ENCODE data around the gene COLEC11. TPM values are rescaled to one million over a fixed set of nuclear protein-coding genes. Genes with fewer than 3 reads are reported as not detected.

Gene COLEC11
- total and polyA plus RNA-seq, 9 of the 15 experiments (the other 6 are each of a cell fraction or from before 2014, with no cell fraction given), result 0.32 to 4.3 (median 1.8) TPM

DNA sequence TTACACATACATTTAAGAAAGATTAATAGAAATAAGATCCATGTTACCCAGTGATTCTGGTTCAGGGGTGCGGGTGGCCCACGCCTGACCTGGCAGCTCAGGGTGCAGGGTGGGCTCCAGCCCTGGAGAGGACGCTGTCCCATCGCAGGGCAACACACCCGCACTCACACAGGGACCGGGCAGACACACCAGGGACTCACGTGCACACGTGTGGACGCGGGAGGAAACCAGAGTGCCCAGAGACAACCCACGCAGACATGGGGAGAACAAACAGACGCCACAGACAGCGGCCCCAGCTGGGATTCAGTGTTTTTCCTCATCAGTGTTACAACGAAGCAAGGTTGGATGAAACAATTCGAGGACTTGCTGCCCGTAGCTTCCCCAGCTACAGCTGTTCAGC is 54.7 kb downstream of the COLEC11 start:
- no TSS peak for BruUV-seq (replicated peaks)
- H3K9me1 ChIP-seq (ENCODE audit: control insufficient read depth, insufficient read depth, low read length), result no peaks in the 10 kb centered on the region
- H3K36me3 ChIP-seq (ENCODE audit: control insufficient read depth, insufficient read depth, low read length), result no peaks in the 10 kb centered on the region
- H3K79me2 ChIP-seq (ENCODE audit: control insufficient read depth, insufficient read depth, low read length), result no peaks in the 10 kb centered on the region
- TF ChIP-seq BHLHE40 (IDR thresholded peaks at IDR 0.05; ENCODE audit: low read length), result peak; percentile 42
- TF ChIP-seq ZNF239 (CRISPR knock-in tag; IDR thresholded peaks at IDR 0.05), result no peak
- no peak for TF ChIP-seq POLR2G (IDR thresholded peaks at IDR 0.05; ENCODE audit: low read depth, low read length)
- no peak for TF ChIP-seq ZNF75A (CRISPR knock-in tag; IDR thresholded peaks at IDR 0.05)
- POLR2A ChIA-PET, result no interaction called here
- H3K27me3 ChIP-seq (ENCODE audit: control insufficient read depth in 2 of 2, insufficient read depth in 2 of 2, low read length in 2 of 2), result peaks cover 47 to 92% of the 10 kb centered on the region in 2 experiments
- no peak overlapping the region for H3K9ac ChIP-seq (ENCODE audit: insufficient read depth in 1 of 2, low read depth in 2 of 2, low read length in 2 of 2)
- DNase-seq (ENCODE audit: extremely low read depth in 1 of 4, low spot score in 3 of 4), result no peak
- intact Hi-C loops (cut with micrococcal nuclease) (no loop called here), in situ Hi-C loops (cut with MboI) (no loop called here)
- no peak overlapping the region for H3K4me3 ChIP-seq
- H4K20me1 ChIP-seq (replicated peaks; ENCODE audit: control insufficient read depth, insufficient read depth, low read length), result peaks cover 16% of the 10 kb centered on the region
- H2AFZ ChIP-seq (ENCODE audit: low read depth, low read length), result no peak overlapping the region
- peaks cover 0 to 25% of the 10 kb centered on the region in 2 experiments; a peak in 3 of 5 replicates for H3K4me1 ChIP-seq (replicated peaks in 1 of 2; ENCODE audit: control insufficient read depth in 2 of 2, insufficient read depth in 2 of 2, low read length in 2 of 2)
- 13% methylated on average over 15 of the region's 16 CpGs for WGBS (ENCODE audit: insufficient coverage, low coverage, missing lambda C conversion rate)
- no peak overlapping the region for H3K4me2 ChIP-seq (ENCODE audit: insufficient read depth, low read length)
- no peak for ATAC-seq
- FAIRE-seq, result no peak
- CTCF ChIA-PET (ENCODE audit: low intra/inter-chr PET ratio), result no interaction called here
- no peaks in the 10 kb centered on the region for H3K9me3 ChIP-seq (replicated peaks; ENCODE audit: control insufficient read depth, insufficient read depth, low read depth, low read length)
- H3K27ac ChIP-seq (ENCODE audit: extremely low read depth, low read depth, low read length), result no peak overlapping the region

DNA sequence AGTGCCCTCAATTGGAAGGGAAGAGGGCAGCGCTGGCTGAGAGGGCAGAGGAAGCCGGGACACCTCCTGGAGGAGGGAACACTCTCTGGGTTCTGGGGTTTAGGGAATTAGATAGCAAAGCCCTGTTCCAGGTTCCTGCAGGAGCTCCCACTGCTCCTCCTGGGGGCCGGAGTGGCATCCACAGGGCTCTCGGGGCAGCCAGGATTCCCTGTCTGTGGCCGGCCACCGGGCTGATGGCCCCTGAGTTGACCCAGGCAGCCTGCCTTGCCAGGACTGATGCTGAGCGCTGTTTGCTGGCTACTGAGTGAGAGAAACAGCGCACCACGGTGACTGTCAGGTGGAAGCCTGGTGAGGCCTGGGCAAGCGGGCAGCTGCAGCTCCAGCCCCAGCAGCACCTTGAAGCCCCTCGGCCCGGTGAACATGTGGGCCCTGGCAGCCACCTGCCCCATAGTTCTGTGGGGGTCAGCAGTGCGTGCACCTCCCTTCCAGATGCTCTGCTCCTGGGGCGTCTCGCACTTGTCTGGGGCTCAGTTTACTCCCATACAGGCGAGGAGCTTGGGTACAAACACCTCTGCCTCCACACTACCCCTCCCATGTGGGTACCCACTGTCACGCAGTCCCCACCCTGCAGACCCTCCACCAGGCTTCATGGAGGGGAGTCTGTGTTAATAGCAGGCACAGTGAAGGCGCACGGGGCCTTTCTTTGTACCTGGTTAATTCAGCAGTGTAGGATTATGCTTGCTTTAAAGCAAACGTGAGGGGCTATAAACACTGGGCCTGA is 55.4 kb downstream of the COLEC11 start:
- H3K9me3 ChIP-seq (replicated peaks; ENCODE audit: control insufficient read depth, insufficient read depth, low read depth, low read length), result no peaks in the 10 kb centered on the region
- 17% methylated on average over 18 of the region's 20 CpGs for WGBS (ENCODE audit: insufficient coverage, low coverage, missing lambda C conversion rate)
- H3K4me2 ChIP-seq (ENCODE audit: insufficient read depth, low read length), result no peak overlapping the region
- 0 out of 4 replicates have a peak overlapping the region, but pooled peaks of 1 of the 2 experiments have one; percentile 18 for H3K9ac ChIP-seq (ENCODE audit: insufficient read depth in 1 of 2, low read depth in 2 of 2, low read length in 2 of 2)
- no peak overlapping the region for H3K4me3 ChIP-seq
- ATAC-seq (no peak; the same call in 1 of the 3 replicates), FAIRE-seq (no peak), DNase-seq (ENCODE audit: extremely low read depth in 1 of 4, low spot score in 3 of 4) (no peak)
- H3K27ac ChIP-seq (ENCODE audit: extremely low read depth, low read depth, low read length), result no peak overlapping the region
- no TSS peak for BruUV-seq (replicated peaks)
- no peak overlapping the region for H2AFZ ChIP-seq (ENCODE audit: low read depth, low read length)
- ChIA-PET CTCF (ENCODE audit: low intra/inter-chr PET ratio) (interaction anchor here (0.7 to 1.1 kb wide), 2 partner anchors 28 to 188 kb away, joined by 3 read pairs; no protein-coding TSS in a partner anchor), POLR2A (no interaction called here)
- H3K27me3 ChIP-seq (ENCODE audit: control insufficient read depth in 2 of 2, insufficient read depth in 2 of 2, low read length in 2 of 2), result peaks cover 49 to 92% of the 10 kb centered on the region in 2 experiments
- in situ Hi-C loops (cut with MboI), result loop anchor here (10.0 to 25.0 kb wide), 3 partner anchors 156 to 1538 kb away; no protein-coding TSS in a partner anchor
- peaks cover 0 to 25% of the 10 kb centered on the region in 2 experiments; a peak in 3 of 5 replicates for H3K4me1 ChIP-seq (replicated peaks in 1 of 2; ENCODE audit: control insufficient read depth in 2 of 2, insufficient read depth in 2 of 2, low read length in 2 of 2)
- no peaks in the 10 kb centered on the region for H3K9me1 ChIP-seq (ENCODE audit: control insufficient read depth, insufficient read depth, low read length)
- no peaks in the 10 kb centered on the region for H3K79me2 ChIP-seq (ENCODE audit: control insufficient read depth, insufficient read depth, low read length)
- no peaks in the 10 kb centered on the region for H3K36me3 ChIP-seq (ENCODE audit: control insufficient read depth, insufficient read depth, low read length)
- TF ChIP-seq FOXK2 (conservative IDR thresholded peaks at IDR 0.05 in 1 of 2, IDR thresholded peaks at IDR 0.05 in 1 of 2; ENCODE audit: low read depth in 2 of 2), result no peak
- TF ChIP-seq, protein P1, sequence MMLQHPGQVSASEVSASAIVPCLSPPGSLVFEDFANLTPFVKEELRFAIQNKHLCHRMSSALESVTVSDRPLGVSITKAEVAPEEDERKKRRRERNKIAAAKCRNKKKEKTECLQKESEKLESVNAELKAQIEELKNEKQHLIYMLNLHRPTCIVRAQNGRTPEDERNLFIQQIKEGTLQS (IDR thresholded peaks at IDR 0.05), result no peak
- TF ChIP-seq, protein P1 (CRISPR knock-in tag; conservative IDR thresholded peaks at IDR 0.05), result no peak
- TF ChIP-seq JUNB (CRISPR knock-in tag; conservative IDR thresholded peaks at IDR 0.05), result no peak
- TF ChIP-seq TAF9B (IDR thresholded peaks at IDR 0.05; ENCODE audit: partially characterized antibody), result no peak
- TF ChIP-seq NFIX (CRISPR knock-in tag; IDR thresholded peaks at IDR 0.05; ENCODE audit: low read depth), result no peak
- TF ChIP-seq, protein P2, sequence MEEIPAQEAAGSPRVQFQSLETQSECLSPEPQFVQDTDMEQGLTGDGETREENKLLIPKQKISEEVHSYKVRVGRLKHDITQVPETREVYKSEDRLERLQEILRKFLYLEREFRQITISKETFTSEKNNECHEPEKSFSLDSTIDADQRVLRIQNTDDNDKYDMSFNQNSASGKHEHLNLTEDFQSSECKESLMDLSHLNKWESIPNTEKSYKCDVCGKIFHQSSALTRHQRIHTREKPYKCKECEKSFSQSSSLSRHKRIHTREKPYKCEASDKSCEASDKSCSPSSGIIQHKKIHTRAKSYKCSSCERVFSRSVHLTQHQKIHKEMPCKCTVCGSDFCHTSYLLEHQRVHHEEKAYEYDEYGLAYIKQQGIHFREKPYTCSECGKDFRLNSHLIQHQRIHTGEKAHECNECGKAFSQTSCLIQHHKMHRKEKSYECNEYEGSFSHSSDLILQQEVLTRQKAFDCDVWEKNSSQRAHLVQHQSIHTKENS (CRISPR knock-in tag; IDR thresholded peaks at IDR 0.05), result no peak
- intact Hi-C loops (cut with micrococcal nuclease), result loop anchor here (2.0 to 5.0 kb wide), 5 partner anchors 56 to 228 kb away; partner anchors contain the start of genes COLEC11 and RPS7
- H4K20me1 ChIP-seq (replicated peaks; ENCODE audit: control insufficient read depth, insufficient read depth, low read length), result peaks cover 16% of the 10 kb centered on the region
